ENCODE results near the gene HES4.

- TF ChIP-seq SALL2 (tag by site-specific recombination; IDR thresholded peaks at IDR 0.05; ENCODE audit: borderline replicate concordance) (no peak), ZSCAN5A (tag by site-specific recombination; IDR thresholded peaks at IDR 0.05) (no peak), YY1 (tag by site-specific recombination; IDR thresholded peaks at IDR 0.05) (no peak), CTCF (tag by site-specific recombination; IDR thresholded peaks at IDR 0.05) (no peak), PRDM10 (tag by site-specific recombination; IDR thresholded peaks at IDR 0.05) (no peak), IKZF3 (tag by site-specific recombination; IDR thresholded peaks at IDR 0.05) (no peak), ZNF23 (tag by site-specific recombination; IDR thresholded peaks at IDR 0.05; ENCODE audit: borderline replicate concordance) (no peak), ZBTB11 (tag by site-specific recombination; conservative IDR thresholded peaks at IDR 0.05; ENCODE audit: low read depth) (no peak)
Observed at GRCh38 chr1:1003618-1004419, 3.9 kb upstream of the HES4 start.

Measured in HEK293 (cell line).